Measurements from ENCODE around the gene AGAP1. TPM values are rescaled to one million over a fixed set of nuclear protein-coding genes. Genes with fewer than 3 reads are reported as not detected.

The AGAP1 gene
- total and polyA plus RNA-seq, 8 donors, result 5.0 to 27.6 (median 17.4) TPM

GRCh38 chr2:235709124-235709813, 215.4 kb downstream of the AGAP1 start:
- Histone ChIP-seq H3K27me3 (no peaks in the 10 kb centered on the region), H3K9me3 (no peaks in the 10 kb centered on the region), H3K4me3 (no peak overlapping the region), H3K4me1 (no peaks in the 10 kb centered on the region), H3K27ac (no peak overlapping the region), H3K36me3 (no peaks in the 10 kb centered on the region)
- ATAC-seq, result peak in 3 of 4 donors; percentile 70 to 84 (median 74)
- 86 to 90% methylated on average over 14 of the region's 14 CpGs for WGBS, 2 donors
- intact Hi-C loops (cut with DNase I), result no loop called here
- TF ChIP-seq CTCF (IDR thresholded peaks at IDR 0.05), result no peak
- DNase-seq, result no peak
- FAIRE-seq, result no peak

- no peak for TF ChIP-seq CTCF (IDR thresholded peaks at IDR 0.05)
- Histone ChIP-seq H3K4me1 (no peaks in the 10 kb centered on the region), H3K36me3 (no peaks in the 10 kb centered on the region), H3K9me3 (no peaks in the 10 kb centered on the region), H3K27me3 (no peaks in the 10 kb centered on the region), H3K27ac (no peak overlapping the region), H3K4me3 (no peak overlapping the region)
- ATAC-seq (no peak), FAIRE-seq (no peak), DNase-seq (no peak)
- intact Hi-C loops (cut with DNase I), result no loop called here
- 90 to 91% methylated on average over 27 of the region's 27 CpGs for WGBS, 2 donors
These were observed 216.4 kb downstream of the AGAP1 start for GRCh38 chr2:235709969-235710879.

- Histone ChIP-seq H3K9me3 (no peaks in the 10 kb centered on the region), H3K27me3 (no peaks in the 10 kb centered on the region), H3K27ac (no peak overlapping the region), H3K36me3 (no peaks in the 10 kb centered on the region), H3K4me3 (no peak overlapping the region), H3K4me1 (no peaks in the 10 kb centered on the region)
- ATAC-seq (no peak), DNase-seq (no peak), FAIRE-seq (no peak)
- WGBS, 2 donors, result 93 to 98% methylated on average over 11 of the region's 11 CpGs
- no peak for TF ChIP-seq CTCF (IDR thresholded peaks at IDR 0.05)
- intact Hi-C loops (cut with DNase I), result no loop called here
These were observed 217.1 kb downstream of the AGAP1 start for GRCh38 chr2:235710933-235711332.

GRCh38 chr2:235711527-235711926, 217.7 kb downstream of the AGAP1 start:
- 90 to 91% methylated on average over 11 of the region's 11 CpGs for WGBS, 2 donors
- FAIRE-seq (no peak), DNase-seq (no peak)

More at GRCh38 chr2:235711527-235711926, 217.7 kb downstream of the AGAP1 start:
- Histone ChIP-seq H3K36me3 (no peaks in the 10 kb centered on the region), H3K27ac (no peak overlapping the region), H3K9me3 (no peaks in the 10 kb centered on the region), H3K4me3 (no peak overlapping the region), H3K27me3 (no peaks in the 10 kb centered on the region), H3K4me1 (no peaks in the 10 kb centered on the region)
- TF ChIP-seq CTCF (IDR thresholded peaks at IDR 0.05), result no peak
- intact Hi-C loops (cut with DNase I), result no loop called here
- no peak for ATAC-seq
